Liver (tissue), 9 donors: ENCODE data around the gene UPP1. TPM values are rescaled to one million over a fixed set of nuclear protein-coding genes. Genes with fewer than 3 reads are reported as not detected.

Experiments
- DNase-seq: peaks from one replicate; pipeline ENCODE4 v3.0.0-alpha.2; 2017; ENCODE audit warnings: low spot score
- H3K27ac ChIP-seq, 2 donors: one replicate each; pipeline ENCODE4 v1.7.0; 2013; ENCODE audit warnings: inconsistent platforms in 2 of 2, low read length in 2 of 2, control low read depth in 1 of 2, low read depth in 1 of 2, mild to moderate bottlenecking in 1 of 2
- H3K27me3 ChIP-seq, 4 donors: one replicate each; pipeline versions ENCODE4 v1.6.1 to v1.7.0; 2013; ENCODE audit warnings: low read length in 3 of 4, inconsistent platforms in 1 of 4, mild to moderate bottlenecking in 1 of 4, moderate library complexity in 1 of 4; ENCODE audit not compliant: control insufficient read depth in 4 of 4, insufficient read depth in 4 of 4
- H3K36me3 ChIP-seq, 4 donors: one replicate each; pipeline versions ENCODE4 v1.6.1 to v1.7.0; 2013; ENCODE audit warnings: low read length in 3 of 4, mild to moderate bottlenecking in 3 of 4, low read depth in 1 of 4, moderate library complexity in 1 of 4; ENCODE audit not compliant: control insufficient read depth in 4 of 4, insufficient read depth in 3 of 4
- H3K4me1 ChIP-seq, 4 donors: one replicate each; pipeline versions ENCODE4 v1.6.1 to v1.7.0; 2013; ENCODE audit warnings: low read length in 3 of 4, mild to moderate bottlenecking in 3 of 4, moderate library complexity in 1 of 4; ENCODE audit not compliant: control insufficient read depth in 4 of 4, insufficient read depth in 4 of 4
- H3K4me3 ChIP-seq, 3 donors: one replicate each; pipeline versions ENCODE4 v1.6.1 to v1.7.0; 2013; ENCODE audit warnings: low read length in 3 of 3, control low read depth in 1 of 3, low read depth in 1 of 3, mild to moderate bottlenecking in 1 of 3
- H3K9ac ChIP-seq, 2 donors: one replicate each; pipeline ENCODE4 v1.7.0; 2013; ENCODE audit warnings: low read length in 2 of 2, mild to moderate bottlenecking in 2 of 2, moderate library complexity in 2 of 2, control low read depth in 1 of 2, low read depth in 1 of 2
- H3K9me3 ChIP-seq, 4 donors: one replicate each; pipeline versions ENCODE4 v1.6.1 to v1.7.0; 2013; ENCODE audit warnings: low read length in 3 of 4; ENCODE audit not compliant: control insufficient read depth in 4 of 4
- EGR1 ChIP-seq, 2 donors: IDR thresholded peaks; 2 replicates each; pipeline ENCODE4 v1.6.1; 2016 to 2018; ENCODE audit warnings: antibody characterized with exemption in 2 of 2, low read depth in 2 of 2
- FOXA1 ChIP-seq: IDR thresholded peaks from 2 replicates; pipeline ENCODE4 v1.6.1; 2016; ENCODE audit warnings: antibody characterized with exemption
- FOXA2 ChIP-seq: IDR thresholded peaks from 2 replicates; pipeline ENCODE4 v1.6.1; 2016; ENCODE audit warnings: antibody characterized with exemption
- GABPA ChIP-seq, 2 donors: IDR thresholded peaks in 1 of 2; conservative IDR thresholded peaks in 1 of 2; 2 replicates each; pipeline ENCODE4 v1.6.1; 2016; ENCODE audit warnings: antibody characterized with exemption in 2 of 2, mild to moderate bottlenecking in 1 of 2, moderate library complexity in 1 of 2
- HNF4A ChIP-seq, 2 donors: conservative IDR thresholded peaks; 2 replicates each; pipeline ENCODE4 v1.6.1; 2016; ENCODE audit warnings: antibody characterized with exemption in 2 of 2, mild to moderate bottlenecking in 2 of 2
- HNF4G ChIP-seq: IDR thresholded peaks from 2 replicates; pipeline ENCODE4 v1.6.1; 2016; ENCODE audit warnings: antibody characterized with exemption
- JUND ChIP-seq, 2 donors: IDR thresholded peaks; 2 replicates each; pipeline ENCODE4 v1.6.1; 2016; ENCODE audit warnings: antibody characterized with exemption in 2 of 2
- NR2F2 ChIP-seq: IDR thresholded peaks from 2 replicates; pipeline ENCODE4 v1.6.1; 2016; ENCODE audit warnings: antibody characterized with exemption
- RAD21 ChIP-seq, 2 donors: IDR thresholded peaks; 2 replicates each; pipeline ENCODE4 v1.6.1; 2016; ENCODE audit warnings: antibody characterized with exemption in 2 of 2, mild to moderate bottlenecking in 2 of 2
- REST ChIP-seq: IDR thresholded peaks from 2 replicates; pipeline ENCODE4 v1.6.1; 2016; ENCODE audit warnings: antibody characterized with exemption, mild to moderate bottlenecking
- RXRA ChIP-seq, 2 donors: IDR thresholded peaks; 2 replicates each; pipeline ENCODE4 v1.6.1; 2017 to 2018; ENCODE audit warnings: antibody characterized with exemption in 2 of 2, mild to moderate bottlenecking in 1 of 2
- SP1 ChIP-seq: IDR thresholded peaks from 2 replicates; pipeline ENCODE4 v1.6.1; 2018; ENCODE audit warnings: antibody characterized with exemption, mild to moderate bottlenecking
- TAF1 ChIP-seq: conservative IDR thresholded peaks from 2 replicates; pipeline ENCODE4 v1.6.1; 2016; ENCODE audit warnings: antibody characterized with exemption, mild to moderate bottlenecking
- WGBS: extraction: QIAGEN DNeasy Blood & Tissue Kit; methylation state at CpG from one replicate; pipeline ENCODE4 v1.1.7; 2013; 5-methylcytosine and 5-hydroxymethylcytosine counted together
- polyA plus RNA-seq, 2 donors: library from polyadenylated mRNA; stranded (reverse) in 1 of 2; unstranded in 1 of 2; fragments of 200-250 nt in 1 of 2; fragments of >200 nt in 1 of 2; fragmentation: Nextera tagmentation in 1 of 2; extraction: Ambion mirVana in 1 of 2; gene quantifications; one replicate each; pipeline versions ENCODE4 v1.2.1 to v1.2.3, GENCODE V29; 2013 to 2015
- total RNA-seq, 2 donors: library from RNA; depleted of rRNA; stranded (reverse); fragments of >200 nt; gene quantifications; one replicate each; pipeline ENCODE4 v1.2.3, GENCODE V29; 2014
- TF ChIP-seq, protein P1 (sequence below): IDR thresholded peaks from 2 replicates; pipeline ENCODE4 v1.6.1; 2016; ENCODE audit warnings: antibody characterized with exemption
- TF ChIP-seq, protein P2 (sequence below): IDR thresholded peaks from 2 replicates; pipeline ENCODE4 v1.6.1; 2016; ENCODE audit warnings: antibody characterized with exemption
- TF ChIP-seq, protein P3 (sequence below): IDR thresholded peaks from 2 replicates; pipeline ENCODE4 v1.6.1; 2016; ENCODE audit warnings: antibody characterized with exemption
- donor health status: healthy.
- donor health status: healthy.
- donor health status: healthy.
- donor health status: healthy.
- donor health status: healthy.

Gene UPP1
- total and polyA plus RNA-seq, 4 donors, result 3.1 to 18.8 (median 9.1) TPM

DNA sequence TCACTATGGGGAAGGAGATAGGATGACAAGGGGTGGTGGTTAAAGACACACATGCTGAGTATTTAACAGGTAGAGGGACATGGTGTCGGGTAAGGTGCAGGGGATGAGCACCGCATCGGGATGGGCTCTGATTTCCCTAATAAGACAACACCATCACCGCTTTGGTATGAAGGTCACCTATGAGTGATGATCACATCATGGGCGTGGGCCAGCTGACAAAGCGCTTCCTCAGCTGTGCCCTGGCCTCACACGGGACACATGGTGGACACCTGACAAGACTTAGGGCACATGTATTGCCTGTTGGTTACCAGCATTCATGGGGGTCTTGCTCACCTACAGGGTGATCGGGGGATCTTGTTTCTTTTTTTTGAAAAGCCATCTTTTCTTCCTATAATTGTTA lies 41.0 kb upstream of the UPP1 start:
- Histone ChIP-seq H3K4me3 (no peak overlapping the region), H3K36me3 (no peaks in the 10 kb centered on the region), H3K27ac (no peak overlapping the region), H3K9me3 (no peaks in the 10 kb centered on the region), H3K27me3 (no peaks in the 10 kb centered on the region), H3K9ac (no peak overlapping the region), H3K4me1 (no peaks in the 10 kb centered on the region)
- DNase-seq, result no peak
- WGBS, result 94% methylated on average over 8 of the region's 8 CpGs
- TF ChIP-seq FOXA2, result no peak
- TF ChIP-seq JUND (IDR thresholded peaks at IDR 0.05), result no peak
- TF ChIP-seq, protein P1, sequence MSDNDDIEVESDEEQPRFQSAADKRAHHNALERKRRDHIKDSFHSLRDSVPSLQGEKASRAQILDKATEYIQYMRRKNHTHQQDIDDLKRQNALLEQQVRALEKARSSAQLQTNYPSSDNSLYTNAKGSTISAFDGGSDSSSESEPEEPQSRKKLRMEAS, result no peak
- TF ChIP-seq, protein P2, sequence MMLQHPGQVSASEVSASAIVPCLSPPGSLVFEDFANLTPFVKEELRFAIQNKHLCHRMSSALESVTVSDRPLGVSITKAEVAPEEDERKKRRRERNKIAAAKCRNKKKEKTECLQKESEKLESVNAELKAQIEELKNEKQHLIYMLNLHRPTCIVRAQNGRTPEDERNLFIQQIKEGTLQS, result no peak
- TF ChIP-seq TAF1, result no peak
- TF ChIP-seq NR2F2, result no peak
- no peak for TF ChIP-seq REST
- no peak for TF ChIP-seq SP1
- TF ChIP-seq RAD21 (IDR thresholded peaks at IDR 0.05), result no peak
- no peak for TF ChIP-seq FOXA1
- TF ChIP-seq, protein P3, sequence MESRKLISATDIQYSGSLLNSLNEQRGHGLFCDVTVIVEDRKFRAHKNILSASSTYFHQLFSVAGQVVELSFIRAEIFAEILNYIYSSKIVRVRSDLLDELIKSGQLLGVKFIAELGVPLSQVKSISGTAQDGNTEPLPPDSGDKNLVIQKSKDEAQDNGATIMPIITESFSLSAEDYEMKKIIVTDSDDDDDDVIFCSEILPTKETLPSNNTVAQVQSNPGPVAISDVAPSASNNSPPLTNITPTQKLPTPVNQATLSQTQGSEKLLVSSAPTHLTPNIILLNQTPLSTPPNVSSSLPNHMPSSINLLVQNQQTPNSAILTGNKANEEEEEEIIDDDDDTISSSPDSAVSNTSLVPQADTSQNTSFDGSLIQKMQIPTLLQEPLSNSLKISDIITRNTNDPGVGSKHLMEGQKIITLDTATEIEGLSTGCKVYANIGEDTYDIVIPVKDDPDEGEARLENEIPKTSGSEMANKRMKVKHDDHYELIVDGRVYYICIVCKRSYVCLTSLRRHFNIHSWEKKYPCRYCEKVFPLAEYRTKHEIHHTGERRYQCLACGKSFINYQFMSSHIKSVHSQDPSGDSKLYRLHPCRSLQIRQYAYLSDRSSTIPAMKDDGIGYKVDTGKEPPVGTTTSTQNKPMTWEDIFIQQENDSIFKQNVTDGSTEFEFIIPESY, result no peak

- H3K36me3 ChIP-seq, result no peaks in the 10 kb centered on the region
- no peak for DNase-seq
- H3K27me3 ChIP-seq, result no peaks in the 10 kb centered on the region
- WGBS, result 85% methylated on average over 8 of the region's 8 CpGs
- no peak overlapping the region for H3K4me3 ChIP-seq
- no peaks in the 10 kb centered on the region for H3K9me3 ChIP-seq
- TF ChIP-seq FOXA1, result no peak
- no peak for TF ChIP-seq JUND (IDR thresholded peaks at IDR 0.05)
- TF ChIP-seq, protein P1, result no peak
- no peak for TF ChIP-seq NR2F2
- TF ChIP-seq SP1, result no peak
- no peak for TF ChIP-seq HNF4A (conservative IDR thresholded peaks at IDR 0.05)
- no peak for TF ChIP-seq RXRA (IDR thresholded peaks at IDR 0.05)
- no peak for TF ChIP-seq REST
- no peak for TF ChIP-seq HNF4G
- TF ChIP-seq GABPA (IDR thresholded peaks at IDR 0.05 in 1 of 2, conservative IDR thresholded peaks at IDR 0.05 in 1 of 2), result no peak
- no peak for TF ChIP-seq EGR1 (IDR thresholded peaks at IDR 0.05; ENCODE audit: low read depth in 2 of 2)
- H3K27ac ChIP-seq, result no peak overlapping the region
- no peak overlapping the region for H3K9ac ChIP-seq
- H3K4me1 ChIP-seq, result no peaks in the 10 kb centered on the region
Measured at GRCh38 chr7:48049850-48050249, 39.2 kb upstream of the UPP1 start.
